Panc1 (cell line): ENCODE results near the gene TMEM30B. TPM values are rescaled to one million over a fixed set of nuclear protein-coding genes. Genes with fewer than 3 reads are reported as not detected.

Source experiments
- ATAC-seq: fragments of 200-7000 bp; cut with Tn5 transposase; 2 replicates; pipeline ENCODE4 v1.9.1; 2020; ENCODE audit warnings: mild to moderate bottlenecking, moderate library complexity
- BruUV-seq: library from RNA; stranded (reverse); fragments of 400-500 nt; replicated peaks from 2 replicates; lab custom pipeline; 2021; lab: Mats Ljungman, UMichigan
- CTCF ChIA-PET: fragments of 300-600 bp; sonication (Branson Sonifier 250); formaldehyde crosslinking; loops from one replicate; lab custom pipeline; 2022; ENCODE audit warnings: antibody characterized with exemption; lab: Charles Lee
- POLR2A ChIA-PET: fragments of 300-600 bp; sonication (Branson Sonifier 250); formaldehyde crosslinking; loops from one replicate; lab custom pipeline; 2022; ENCODE audit warnings: antibody characterized with exemption; lab: Charles Lee
- DNase-seq: peaks from one replicate; pipeline ENCODE4 v3.0.0-alpha.2; 2010; ENCODE audit warnings: low read depth, low spot score
- H3K27ac ChIP-seq: 2 replicates; pipeline ENCODE4 v1.5.1; 2011; ENCODE audit warnings: mild to moderate bottlenecking, low read length, inconsistent platforms
- H3K27me3 ChIP-seq: fragments of 200-500 bp; sonication (Bioruptor generic); 2 replicates; pipeline ENCODE4 v1.6.0; 2014; ENCODE audit warnings: low read length, inconsistent platforms; ENCODE audit not compliant: control insufficient read depth, insufficient read depth
- H3K36me3 ChIP-seq: fragments of 200-500 bp; sonication (Bioruptor generic); 2 replicates; pipeline ENCODE4 v1.5.1; 2014; ENCODE audit warnings: inconsistent platforms, mild to moderate bottlenecking, low read length, moderate library complexity; ENCODE audit not compliant: control insufficient read depth, insufficient read depth
- H3K4me1 ChIP-seq: 2 replicates; pipeline ENCODE4 v1.5.1; 2011; ENCODE audit warnings: inconsistent platforms, mild to moderate bottlenecking, low read length, moderate library complexity; ENCODE audit not compliant: control insufficient read depth, insufficient read depth
- H3K4me3 ChIP-seq, 2 experiments: 2 replicates each; pipeline ENCODE4 v1.5.1; 2011 to 2012; ENCODE audit warnings: low read depth in 2 of 2, low read length in 2 of 2, mild to moderate bottlenecking in 2 of 2, inconsistent platforms in 1 of 2, moderate library complexity in 1 of 2
- H3K9me3 ChIP-seq: fragments of 200-500 bp; sonication (Bioruptor generic); 2 replicates; pipeline ENCODE4 v1.5.1; 2014; ENCODE audit warnings: low read depth, mild to moderate bottlenecking, inconsistent platforms, low read length, moderate library complexity; ENCODE audit not compliant: control insufficient read depth, insufficient read depth
- CTCF ChIP-seq: fragments of 450-650 bp; IDR thresholded peaks from 2 replicates; pipeline ENCODE4 v1.5.1; 2017; ENCODE audit warnings: mild to moderate bottlenecking
- POLR2AphosphoS5 ChIP-seq: IDR thresholded peaks from 2 replicates; pipeline ENCODE4 v1.6.1; 2012; ENCODE audit warnings: mild to moderate bottlenecking, low read depth, low read length, moderate library complexity
- REST ChIP-seq, 2 experiments: IDR thresholded peaks; 2 replicates each; pipeline ENCODE4 v1.6.1; 2011 to 2012; ENCODE audit warnings: low read depth in 2 of 2, control low read depth in 1 of 2, low read length in 1 of 2, mild to moderate bottlenecking in 1 of 2, moderate library complexity in 1 of 2; ENCODE audit not compliant: insufficient read depth in 1 of 2
- SIN3A ChIP-seq: IDR thresholded peaks from 2 replicates; pipeline ENCODE4 v1.6.1; 2012; ENCODE audit warnings: low read depth, mild to moderate bottlenecking, low read length, moderate library complexity, borderline replicate concordance; ENCODE audit not compliant: insufficient read depth
- TCF7L2 ChIP-seq: IDR thresholded peaks from 2 replicates; pipeline ENCODE4 v1.6.1; 2011; ENCODE audit warnings: mild to moderate bottlenecking, low read depth, low read length, inconsistent platforms
- in situ Hi-C: cut with HindIII; loops from 2 replicates; pipeline ENCODE4 v1.10.0; 2016; ENCODE audit warnings: low sequenced_read_pairs, low pct_unique_long_range_greater_than_20kb
- intact Hi-C: fragments of 100-400 bp; cut with micrococcal nuclease; formaldehyde crosslinking; loops from one replicate; pipeline ENCODE4 v1.10.0; 2022; ENCODE audit not compliant: unreplicated experiment
- total RNA-seq: library from RNA; stranded (reverse); gene quantifications from one replicate; pipeline ENCODE4 v1.2.1, GENCODE V29; 2021; ENCODE audit not compliant: unreplicated experiment

The TMEM30B gene
- total RNA-seq, 1 experiment from 2014 or later = 0.10 TPM

- H3K9me3 ChIP-seq = no peaks in the 10 kb centered on the region
- POLR2A ChIA-PET = no interaction called here
- DNase-seq (no peak), ATAC-seq (no peak)
- no peaks in the 10 kb centered on the region for H3K4me1 ChIP-seq
- BruUV-seq = no TSS peak
- in situ Hi-C loops = no loop called here
- H3K36me3 ChIP-seq = no peaks in the 10 kb centered on the region
- intact Hi-C loops = no loop called here
- CTCF ChIA-PET = no interaction called here
- no peak overlapping the region for H3K4me3 ChIP-seq
- no peaks in the 10 kb centered on the region; the same call in 1 of the 2 replicates for H3K27me3 ChIP-seq
- no peak overlapping the region for H3K27ac ChIP-seq
- TF ChIP-seq TCF7L2 (no peak), SIN3A (no peak), REST (IDR thresholded peaks at IDR 0.05; ENCODE audit: insufficient read depth in 1 of 2, low read depth in 2 of 2, low read length in 1 of 2) (no peak), CTCF (no peak), POLR2AphosphoS5 (no peak)
Observed at GRCh38 chr14:61266436-61266835, 14.7 kb downstream of the TMEM30B start.

- ChIA-PET POLR2A (no interaction called here), CTCF (no interaction called here)
- Histone ChIP-seq H3K36me3 (no peaks in the 10 kb centered on the region), H3K9me3 (no peaks in the 10 kb centered on the region), H3K27me3 (no peaks in the 10 kb centered on the region; the same call in 1 of the 2 replicates), H3K4me1 (no peaks in the 10 kb centered on the region), H3K27ac (no peak overlapping the region), H3K4me3 (no peak overlapping the region)
- TF ChIP-seq REST (IDR thresholded peaks at IDR 0.05; ENCODE audit: insufficient read depth in 1 of 2, low read depth in 2 of 2, low read length in 1 of 2) (no peak), TCF7L2 (no peak), POLR2AphosphoS5 (no peak), SIN3A (no peak), CTCF (no peak)
- no TSS peak for BruUV-seq
- DNase-seq (no peak), ATAC-seq (no peak)
- in situ Hi-C loops (no loop called here), intact Hi-C loops (no loop called here)
Observed at GRCh38 chr14:61264651-61265050, 16.5 kb downstream of the TMEM30B start.
